GM12874 (cell line): ENCODE data around the gene ZCCHC24.

Experiments used
- CTCF ChIP-seq: IDR thresholded peaks from 2 replicates; pipeline ENCODE4 v1.5.1; 2011; ENCODE audit warnings: low read depth, mild to moderate bottlenecking, control low read depth, low read length, moderate library complexity; ENCODE audit not compliant: insufficient read depth

ZCCHC24 gene

GRCh38 chr10:79479283-79479909 is 34.0 kb upstream of the ZCCHC24 start:
- no peak for TF ChIP-seq CTCF

- no peak for TF ChIP-seq CTCF
These were observed 32.0 kb upstream of the ZCCHC24 start for GRCh38 chr10:79477456-79477855.

GRCh38 chr10:79476645-79477044 is 31.2 kb upstream of the ZCCHC24 start:
- no peak for TF ChIP-seq CTCF

- no peak for TF ChIP-seq CTCF
These were observed 30.5 kb upstream of the ZCCHC24 start for GRCh38 chr10:79475877-79476276.

GRCh38 chr10:79475119-79475653 is 29.8 kb upstream of the ZCCHC24 start:
- no peak for TF ChIP-seq CTCF

- no peak for TF ChIP-seq CTCF
These were observed 28.2 kb upstream of the ZCCHC24 start for GRCh38 chr10:79473496-79474095.

GRCh38 chr10:79472951-79473350 is 27.5 kb upstream of the ZCCHC24 start:
- TF ChIP-seq CTCF = no peak
